Hematopoietic multipotent progenitor cell (in vitro differentiated cells): Measurements from ENCODE around the gene NDUFB5. TPM values are rescaled to one million over a fixed set of nuclear protein-coding genes. Genes with fewer than 3 reads are reported as not detected.

Experiments used
- DNase-seq, 3 donors: peaks; one replicate each; pipeline ENCODE4 v3.0.0-alpha.2; 2011 to 2015; ENCODE audit warnings: low read depth in 2 of 3, low spot score in 2 of 3
- total RNA-seq: library from RNA; depleted of rRNA; stranded (reverse); fragments of >200 nt; gene quantifications from one replicate; pipeline ENCODE4 v1.2.3, GENCODE V29; 2012

Gene NDUFB5
- total RNA-seq = 20.7 TPM

- peak; percentile 89 to 99 (median 96) for DNase-seq
Observed at GRCh38 chr3:179604321-179605078, at the start of gene NDUFB5, which contains the start of gene MRPL47. NDUFB5 (plus strand) TSS chr3:179604794; CDS start chr3:179604816, 22 bp downstream. MRPL47 (minus strand) TSS chr3:179604638; CDS start chr3:179604624, 14 bp downstream.

GRCh38 chr3:179558742-179559364 lies 45.7 kb upstream of the NDUFB5 start:
- peak in 2 of 3 donors; percentile 60 to 83 for DNase-seq

GRCh38 chr3:179560791-179561190 lies 43.8 kb upstream of the NDUFB5 start:
- no peak for DNase-seq

GRCh38 chr3:179562591-179563270 lies 41.9 kb upstream of the NDUFB5 start, which contains the start of gene ACTL6A:
ACTL6A (plus strand) TSS chr3:179562926; CDS start chr3:179563093, 167 bp downstream.
- peak; percentile 91 to 99 (median 99) for DNase-seq

- peak; percentile 32 to 88 (median 82) for DNase-seq
Observed at GRCh38 chr3:179563271-179563783, 41.3 kb upstream of the NDUFB5 start.

GRCh38 chr3:179565496-179565895 lies 39.1 kb upstream of the NDUFB5 start:
- no peak for DNase-seq

- DNase-seq = no peak
Observed at GRCh38 chr3:179580992-179581391, 23.6 kb upstream of the NDUFB5 start.

GRCh38 chr3:179589143-179589542 lies 15.5 kb upstream of the NDUFB5 start:
- no peak for DNase-seq

GRCh38 chr3:179590669-179591068 lies 13.9 kb upstream of the NDUFB5 start:
- DNase-seq = no peak

GRCh38 chr3:179591313-179591712 lies 13.3 kb upstream of the NDUFB5 start:
- DNase-seq = no peak

GRCh38 chr3:179599531-179599930 lies 5.1 kb upstream of the NDUFB5 start:
- no peak for DNase-seq

- DNase-seq = no peak
Observed at GRCh38 chr3:179603321-179603720, 1.3 kb upstream of the NDUFB5 start.

- DNase-seq = no peak
Observed at GRCh38 chr3:179603831-179604230, 763 bp upstream of the NDUFB5 start.

GRCh38 chr3:179606534-179607085 lies 2.0 kb downstream of the NDUFB5 start:
- no peak for DNase-seq

- peak in 2 of 3 donors; percentile 22 to 68 for DNase-seq
Observed at GRCh38 chr3:179608931-179609720, 4.5 kb downstream of the NDUFB5 start.

GRCh38 chr3:179610066-179610465 lies 5.5 kb downstream of the NDUFB5 start:
- no peak for DNase-seq

- no peak for DNase-seq
Observed at GRCh38 chr3:179613807-179614206, 9.2 kb downstream of the NDUFB5 start.

- DNase-seq = no peak
Observed at GRCh38 chr3:179615458-179616173, 11.0 kb downstream of the NDUFB5 start.

GRCh38 chr3:179622023-179622422 lies 17.4 kb downstream of the NDUFB5 start:
- DNase-seq = no peak
